NB4 (cell line): Measurements from ENCODE around the gene DNAI1.

Experiments used
- DNase-seq: peaks from one replicate; pipeline ENCODE4 v3.0.0; 2010; ENCODE audit warnings: low read depth
- H3K4me3 ChIP-seq: one replicate; pipeline ENCODE4 v1.5.1; 2011; ENCODE audit warnings: mild to moderate bottlenecking, low read depth, low read length, moderate library complexity
- CTCF ChIP-seq: IDR thresholded peaks from one replicate; pipeline ENCODE4 v1.5.1; 2012; ENCODE audit warnings: low read depth, low read length
- MAX ChIP-seq: IDR thresholded peaks from 2 replicates; pipeline ENCODE4 v1.6.1; 2011; ENCODE audit warnings: low read depth, low read length
- MYC ChIP-seq: IDR thresholded peaks from 2 replicates; pipeline ENCODE4 v1.6.1; 2011; ENCODE audit warnings: low read depth, low read length
- POLR2A ChIP-seq: IDR thresholded peaks from 2 replicates; pipeline ENCODE4 v1.6.1; 2011; ENCODE audit warnings: mild to moderate bottlenecking; ENCODE audit not compliant: insufficient read length; ENCODE audit errors: extremely low read depth

Gene DNAI1

GRCh38 chr9:34496149-34496712, 37.6 kb downstream of the DNAI1 start:
- H3K4me3 ChIP-seq, result no peak overlapping the region
- TF ChIP-seq MYC (no peak), POLR2A (no peak), CTCF (no peak), MAX (no peak)
- no peak for DNase-seq

GRCh38 chr9:34498553-34498952, 39.9 kb downstream of the DNAI1 start:
- H3K4me3 ChIP-seq, result no peak overlapping the region
- DNase-seq, result no peak
- TF ChIP-seq CTCF (no peak), MAX (no peak), MYC (no peak), POLR2A (no peak)

GRCh38 chr9:34499076-34499475, 40.5 kb downstream of the DNAI1 start:
- H3K4me3 ChIP-seq, result no peak overlapping the region
- TF ChIP-seq MAX (no peak), POLR2A (no peak), MYC (no peak), CTCF (no peak)
- no peak for DNase-seq

- peak; percentile 65 for DNase-seq
- TF ChIP-seq MAX, result 0 out of 2 replicates have a peak, but pooled peaks have one; percentile 6
- TF ChIP-seq CTCF, result peak; percentile 100
- TF ChIP-seq MYC, result no peak
- H3K4me3 ChIP-seq, result no peak overlapping the region
Observed at GRCh38 chr9:34500623-34501267, 42.1 kb downstream of the DNAI1 start.

- no peak overlapping the region for H3K4me3 ChIP-seq
- TF ChIP-seq POLR2A (no peak), MAX (no peak)
- no peak for DNase-seq
Observed at GRCh38 chr9:34501372-34501771, 42.8 kb downstream of the DNAI1 start.

GRCh38 chr9:34501889-34502425, 43.4 kb downstream of the DNAI1 start:
- DNase-seq, result peak; percentile 37
- no peak overlapping the region for H3K4me3 ChIP-seq
- TF ChIP-seq MAX (no peak), CTCF (peak; percentile 14)
